ENCODE data around the gene TTYH3. TPM values are rescaled to one million over a fixed set of nuclear protein-coding genes. Genes with fewer than 3 reads are reported as not detected.

The TTYH3 gene
- total and polyA plus RNA-seq, 9 of the 15 experiments (the other 6 are each of a cell fraction or from before 2014, with no cell fraction given), result 0.01 to 5.5 (median 1.1) TPM

GRCh38 chr7:2626498-2627117 lies 5.2 kb upstream of the TTYH3 start:
- 69% methylated on average over 17 of the region's 20 CpGs for WGBS (ENCODE audit: insufficient coverage, low coverage, missing lambda C conversion rate)
- H3K27me3 ChIP-seq (ENCODE audit: control insufficient read depth in 2 of 2, insufficient read depth in 2 of 2, low read length in 2 of 2), result no peaks in the 10 kb centered on the region; a peak in 1 of 5 replicates
- no peak overlapping the region for H3K9ac ChIP-seq (ENCODE audit: insufficient read depth in 1 of 2, low read depth in 2 of 2, low read length in 2 of 2)
- intact Hi-C loops (cut with micrococcal nuclease), result no loop called here
- no peak overlapping the region for H3K27ac ChIP-seq (ENCODE audit: extremely low read depth, low read depth, low read length)
- DNase-seq (ENCODE audit: extremely low read depth in 1 of 4, low spot score in 3 of 4) (no peak), ATAC-seq (no peak), FAIRE-seq (no peak)
- H3K9me1 ChIP-seq (ENCODE audit: control insufficient read depth, insufficient read depth, low read length), result no peaks in the 10 kb centered on the region
- no TSS peak for BruUV-seq (replicated peaks)
- no peaks in the 10 kb centered on the region for H3K79me2 ChIP-seq (ENCODE audit: control insufficient read depth, insufficient read depth, low read length)
- H3K4me1 ChIP-seq (replicated peaks in 1 of 2; ENCODE audit: control insufficient read depth in 2 of 2, insufficient read depth in 2 of 2, low read length in 2 of 2), result peaks cover 23 to 58% of the 10 kb centered on the region in 2 experiments; a peak in 4 of 5 replicates
- H4K20me1 ChIP-seq (replicated peaks; ENCODE audit: control insufficient read depth, insufficient read depth, low read length), result no peaks in the 10 kb centered on the region
- H3K9me3 ChIP-seq (replicated peaks; ENCODE audit: control insufficient read depth, insufficient read depth, low read depth, low read length), result no peaks in the 10 kb centered on the region
- H3K36me3 ChIP-seq (ENCODE audit: control insufficient read depth, insufficient read depth, low read length), result no peaks in the 10 kb centered on the region
- CTCF ChIA-PET (ENCODE audit: low intra/inter-chr PET ratio), result no interaction called here
- H3K4me3 ChIP-seq, result no peak overlapping the region
- POLR2A ChIA-PET, result interaction anchor here (0.7 to 0.8 kb wide), 2 partner anchors 31 to 71 kb away, joined by 3 to 4 read pairs; partner anchors contain the start of gene BRAT1
- H2AFZ ChIP-seq (ENCODE audit: low read depth, low read length), result no peak overlapping the region; the same call in 1 of the 2 replicates
- H3K4me2 ChIP-seq (ENCODE audit: insufficient read depth, low read length), result no peak overlapping the region
- in situ Hi-C loops (cut with MboI), result no loop called here
- TF ChIP-seq ZNF785 (CRISPR knock-in tag; IDR thresholded peaks at IDR 0.05) (no peak), ATF7 (IDR thresholded peaks at IDR 0.05) (no peak), CREB3L1 (IDR thresholded peaks at IDR 0.05; ENCODE audit: borderline replicate concordance, low read depth) (no peak), TAF9B (IDR thresholded peaks at IDR 0.05; ENCODE audit: partially characterized antibody) (no peak), ZNF695 (CRISPR knock-in tag; IDR thresholded peaks at IDR 0.05) (no peak), ELF1 (tag; IDR thresholded peaks at IDR 0.05) (no peak), ZNF778 (CRISPR knock-in tag; IDR thresholded peaks at IDR 0.05) (no peak), ZNF316 (IDR thresholded peaks at IDR 0.05) (no peak), MYC (IDR thresholded peaks at IDR 0.05; ENCODE audit: low read depth, low read length) (no peak), MYC (CRISPR knock-in tag; IDR thresholded peaks at IDR 0.05; ENCODE audit: borderline replicate concordance, low read depth) (no peak)
- TF ChIP-seq, protein P1, sequence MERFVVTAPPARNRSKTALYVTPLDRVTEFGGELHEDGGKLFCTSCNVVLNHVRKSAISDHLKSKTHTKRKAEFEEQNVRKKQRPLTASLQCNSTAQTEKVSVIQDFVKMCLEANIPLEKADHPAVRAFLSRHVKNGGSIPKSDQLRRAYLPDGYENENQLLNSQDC (CRISPR knock-in tag; IDR thresholded peaks at IDR 0.05), result no peak
- TF ChIP-seq, protein P2, sequence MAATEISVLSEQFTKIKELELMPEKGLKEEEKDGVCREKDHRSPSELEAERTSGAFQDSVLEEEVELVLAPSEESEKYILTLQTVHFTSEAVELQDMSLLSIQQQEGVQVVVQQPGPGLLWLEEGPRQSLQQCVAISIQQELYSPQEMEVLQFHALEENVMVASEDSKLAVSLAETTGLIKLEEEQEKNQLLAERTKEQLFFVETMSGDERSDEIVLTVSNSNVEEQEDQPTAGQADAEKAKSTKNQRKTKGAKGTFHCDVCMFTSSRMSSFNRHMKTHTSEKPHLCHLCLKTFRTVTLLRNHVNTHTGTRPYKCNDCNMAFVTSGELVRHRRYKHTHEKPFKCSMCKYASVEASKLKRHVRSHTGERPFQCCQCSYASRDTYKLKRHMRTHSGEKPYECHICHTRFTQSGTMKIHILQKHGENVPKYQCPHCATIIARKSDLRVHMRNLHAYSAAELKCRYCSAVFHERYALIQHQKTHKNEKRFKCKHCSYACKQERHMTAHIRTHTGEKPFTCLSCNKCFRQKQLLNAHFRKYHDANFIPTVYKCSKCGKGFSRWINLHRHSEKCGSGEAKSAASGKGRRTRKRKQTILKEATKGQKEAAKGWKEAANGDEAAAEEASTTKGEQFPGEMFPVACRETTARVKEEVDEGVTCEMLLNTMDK (IDR thresholded peaks at IDR 0.05; ENCODE audit: borderline replicate concordance, insufficient read depth, low read depth, low read length, poor library complexity, severe bottlenecking), result no peak
